ENCODE data around the gene LRRC37A2.
"Not testable (repeated sequence)": the region's sequence is repeated elsewhere in the genome, so short reads cannot be mapped to it uniquely, and the experiment has no call there.

LRRC37A2 gene

GRCh38 chr17:46598344-46598931 is 86.2 kb downstream of the LRRC37A2 start:
- DNase-seq (ENCODE audit: low read depth): not testable (repeated sequence)

GRCh38 chr17:46600767-46601166 is 88.5 kb downstream of the LRRC37A2 start:
- not testable (repeated sequence) for DNase-seq (ENCODE audit: low read depth)

GRCh38 chr17:46603125-46603524 is 90.9 kb downstream of the LRRC37A2 start:
- not testable (repeated sequence) for DNase-seq (ENCODE audit: low read depth)
